H1 (cell line): Measurements from ENCODE around the gene HARS2. TPM values are rescaled to one million over a fixed set of nuclear protein-coding genes. Genes with fewer than 3 reads are reported as not detected.

Experiments used
- ASH2L ChIP-seq: fragments of 200-600, 300-600 bp; sonication (generic); IDR thresholded peaks from one replicate; pipeline ENCODE4 v1.7.1; 2017; ENCODE audit warnings: low read length
- BACH1 ChIP-seq: IDR thresholded peaks from 2 replicates; pipeline ENCODE4 v1.6.1; 2012; ENCODE audit warnings: low read length, improper control_type of control experiment
- BCL11A ChIP-seq, 2 experiments: IDR thresholded peaks; one replicate each; pipeline ENCODE4 v1.6.1; 2011; ENCODE audit warnings: low read depth in 2 of 2, low read length in 2 of 2, mild to moderate bottlenecking in 2 of 2
- CTBP2 ChIP-seq: IDR thresholded peaks from 2 replicates; pipeline ENCODE4 v1.7.0; 2011; ENCODE audit warnings: borderline replicate concordance, mild to moderate bottlenecking, moderate library complexity, mixed read lengths, low read length; ENCODE audit not compliant: insufficient read depth, insufficient read length
- CTCF ChIP-seq, 3 experiments: IDR thresholded peaks; 1 replicate in 2 of 3; 2 replicates in 1 of 3; pipeline versions ENCODE4 v1.5.1 to v1.6.1; 2011; ENCODE audit warnings: low read length in 3 of 3, mild to moderate bottlenecking in 3 of 3, inconsistent platforms in 2 of 3, low read depth in 1 of 3, moderate library complexity in 1 of 3; ENCODE audit not compliant: insufficient read depth in 1 of 3; ENCODE audit errors: control extremely low read depth in 1 of 3
- JUND ChIP-seq: IDR thresholded peaks from 2 replicates; pipeline ENCODE4 v1.6.1; 2011; ENCODE audit warnings: mild to moderate bottlenecking, improper control_type of control experiment, low read length
- KDM5A ChIP-seq: fragments of 200-600 bp; IDR thresholded peaks from 2 replicates; pipeline ENCODE4 v1.7.1; 2012; ENCODE audit warnings: mild to moderate bottlenecking, low read length, inconsistent platforms, mixed read lengths
- MAFK ChIP-seq: IDR thresholded peaks from 2 replicates; pipeline ENCODE4 v1.6.1; 2012; ENCODE audit warnings: low read depth, mild to moderate bottlenecking, improper control_type of control experiment, low read length
- NANOG ChIP-seq: IDR thresholded peaks from 2 replicates; pipeline ENCODE4 v1.6.1; 2011; ENCODE audit warnings: low read length, low read depth, mild to moderate bottlenecking, inconsistent platforms; ENCODE audit not compliant: insufficient read depth, poor library complexity, severe bottlenecking
- POLR2A ChIP-seq, 2 experiments: IDR thresholded peaks; 1 replicate in 1 of 2; 2 replicates in 1 of 2; pipeline ENCODE4 v1.6.1; 2011; ENCODE audit warnings: low read depth in 2 of 2, low read length in 2 of 2, mild to moderate bottlenecking in 2 of 2; ENCODE audit errors: control extremely low read depth in 1 of 2
- POU5F1 ChIP-seq: IDR thresholded peaks from 2 replicates; pipeline ENCODE4 v1.6.1; 2011; ENCODE audit warnings: low read depth, mild to moderate bottlenecking, low read length, moderate library complexity
- RFX5 ChIP-seq: IDR thresholded peaks from 2 replicates; pipeline ENCODE4 v1.6.1; 2011; ENCODE audit warnings: low read depth, low read length, improper control_type of control experiment, borderline replicate concordance
- SAP30 ChIP-seq: fragments of 300-600 bp; sonication (generic); IDR thresholded peaks from 2 replicates; pipeline ENCODE4 v1.7.1; 2012; ENCODE audit warnings: low read length, moderate library complexity, mild to moderate bottlenecking, inconsistent platforms; ENCODE audit not compliant: insufficient read depth, insufficient replicate concordance
- SIRT6 ChIP-seq: IDR thresholded peaks from one replicate; pipeline ENCODE4 v1.7.1; 2012; ENCODE audit warnings: low read length, inconsistent platforms
- SIX5 ChIP-seq: IDR thresholded peaks from 2 replicates; pipeline ENCODE4 v1.6.1; 2011; ENCODE audit warnings: mild to moderate bottlenecking, low read depth, low read length
- SRF ChIP-seq: IDR thresholded peaks from 2 replicates; pipeline ENCODE4 v1.6.1; 2011; ENCODE audit warnings: mild to moderate bottlenecking, low read depth, low read length, moderate library complexity
- TAF1 ChIP-seq: IDR thresholded peaks from 2 replicates; pipeline ENCODE4 v1.6.1; 2011; ENCODE audit warnings: mild to moderate bottlenecking, low read depth, low read length
- TAF7 ChIP-seq: optimal IDR thresholded peaks from 2 replicates; pipeline ENCODE3; 2011; ENCODE audit warnings: low read depth, mild to moderate bottlenecking, inconsistent platforms, low read length, moderate library complexity, borderline replicate concordance
- TEAD4 ChIP-seq: IDR thresholded peaks from 2 replicates; pipeline ENCODE4 v1.6.1; 2012; ENCODE audit warnings: low read depth, low read length, inconsistent platforms, mixed read lengths
- USF2 ChIP-seq: IDR thresholded peaks from 2 replicates; pipeline ENCODE4 v1.6.1; 2011; ENCODE audit warnings: low read length, improper control_type of control experiment
- polyA plus RNA-seq, 7 experiments: library from polyadenylated mRNA; depleted of rRNA in 3 of 7; stranded (reverse) in 5 of 7; unstranded in 2 of 7; fragments of >200 nt in 5 of 7; fragments of 200-250 nt in 2 of 7; gene quantifications; 1 replicate in 5 of 7; 2 replicates in 1 of 7; 4 replicates in 1 of 7; pipeline versions ENCODE4 v1.2.1 to v1.2.3, GENCODE V29; 2011 to 2013; ENCODE audit warnings: missing spikeins in 2 of 7, mixed read lengths in 2 of 7
- total RNA-seq: library from RNA; stranded (reverse); fragmentation: NEBNext Ultra II Directional; extraction: Animal tissue kit (Norgen Biotek cat#: 25700); gene quantifications from 2 replicates; pipeline ENCODE4 v1.2.1, GENCODE V29; 2021
- TF ChIP-seq, protein P1 (sequence below): IDR thresholded peaks from 2 replicates; pipeline ENCODE4 v1.6.1; 2012; ENCODE audit warnings: inconsistent platforms

The HARS2 gene
- total and polyA plus RNA-seq, 2 of the 8 experiments (the other 6 are each of a cell fraction or from before 2014, with no cell fraction given) = 16.1 to 23.1 TPM

DNA sequence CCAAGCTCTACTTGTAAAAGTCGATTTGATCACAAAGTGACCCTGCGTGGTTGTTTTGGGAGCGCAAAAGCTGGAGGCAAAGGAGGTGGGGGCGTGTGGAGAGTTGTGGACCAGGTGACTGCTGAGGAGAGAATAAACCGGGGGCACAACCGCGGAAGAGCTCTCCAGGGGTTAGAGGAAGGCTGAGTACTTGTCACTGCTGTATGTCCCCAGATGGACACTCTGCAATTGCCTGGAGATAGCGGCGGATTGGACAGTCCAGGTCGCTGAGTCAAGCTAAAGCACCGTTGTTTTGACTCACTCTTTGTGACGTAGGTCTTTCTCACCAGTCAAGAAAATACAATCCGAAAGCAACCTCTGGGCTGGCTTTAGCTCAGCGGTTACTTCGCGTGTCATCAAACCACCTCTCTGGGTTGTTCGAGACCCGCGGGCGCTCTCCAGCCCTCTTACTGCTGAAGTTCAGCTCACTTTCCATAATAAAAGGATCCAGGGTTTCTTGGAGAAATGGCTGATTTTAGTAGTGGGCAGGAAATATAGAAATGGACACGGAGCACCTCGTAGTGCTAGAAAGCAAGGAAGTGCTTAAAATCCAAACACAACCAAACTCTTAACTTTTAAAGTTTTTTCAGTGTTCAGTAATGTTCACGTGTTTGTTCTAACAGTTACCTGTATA is 34.7 kb downstream of the HARS2 start (continued):
- TF ChIP-seq USF2 (no peak), BCL11A (IDR thresholded peaks at IDR 0.05; ENCODE audit: low read depth in 2 of 2, low read length in 2 of 2) (no peak), SIRT6 (no peak), ASH2L (peak; percentile 50), NANOG (no peak), TEAD4 (no peak), CTCF (IDR thresholded peaks at IDR 0.05; ENCODE audit: control extremely low read depth in 1 of 3, insufficient read depth in 1 of 3, low read depth in 1 of 3, low read length in 3 of 3) (no peak), SAP30 (peak; percentile 17), CTBP2 (no peak), JUND (no peak), BACH1 (peak; percentile 77; the same call in 1 of the 2 replicates), RFX5 (no peak), KDM5A (no peak), SRF (no peak), POLR2A (IDR thresholded peaks at IDR 0.05; ENCODE audit: control extremely low read depth in 1 of 2, low read depth in 2 of 2, low read length in 2 of 2) (no peak), POU5F1 (0 out of 2 replicates have a peak, but pooled peaks have one; percentile 37), TAF1 (no peak), MAFK (peak; percentile 66; the same call in 1 of the 2 replicates), SIX5 (no peak), TAF7 (no peak)
- TF ChIP-seq, protein P1, sequence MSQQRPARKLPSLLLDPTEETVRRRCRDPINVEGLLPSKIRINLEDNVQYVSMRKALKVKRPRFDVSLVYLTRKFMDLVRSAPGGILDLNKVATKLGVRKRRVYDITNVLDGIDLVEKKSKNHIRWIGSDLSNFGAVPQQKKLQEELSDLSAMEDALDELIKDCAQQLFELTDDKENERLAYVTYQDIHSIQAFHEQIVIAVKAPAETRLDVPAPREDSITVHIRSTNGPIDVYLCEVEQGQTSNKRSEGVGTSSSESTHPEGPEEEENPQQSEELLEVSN = no peak
